Stimulated activated CD4-positive, alpha-beta T cell treated with anti-CD3 and anti-CD28 coated beads, TNF-alpha, amount 100 ng/mL, for 1 hour (primary cell): ENCODE results near the gene ARHGAP40.
"Not testable (repeated sequence)": the region's sequence is repeated elsewhere in the genome, so short reads cannot be mapped to it uniquely, and the experiment has no call there.

Experiments
- DNase-seq, 3 donors: peaks; one replicate each; pipeline ENCODE4 v3.0.0-alpha.2; 2020; ENCODE audit warnings: low read depth in 3 of 3, low spot score in 1 of 3

The ARHGAP40 gene

DNA sequence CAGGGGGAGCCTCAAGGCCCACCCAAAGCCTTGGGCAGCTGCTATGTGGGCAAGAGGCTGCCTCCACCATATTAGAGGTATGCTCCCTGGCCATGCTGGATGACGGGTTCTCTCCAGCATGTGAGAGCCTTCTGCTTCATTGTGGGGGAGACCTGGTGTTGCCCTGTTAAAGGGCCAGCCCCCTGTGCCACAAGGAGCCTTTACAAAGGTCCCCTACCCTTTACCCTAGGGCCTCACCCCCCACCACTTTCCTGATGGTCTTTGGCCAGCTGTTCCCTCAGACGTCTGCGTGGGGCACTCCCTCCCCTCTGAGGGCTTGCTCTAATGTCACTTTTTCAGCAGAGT is 15.5 kb upstream of the ARHGAP40 start:
- DNase-seq: no peak

DNA sequence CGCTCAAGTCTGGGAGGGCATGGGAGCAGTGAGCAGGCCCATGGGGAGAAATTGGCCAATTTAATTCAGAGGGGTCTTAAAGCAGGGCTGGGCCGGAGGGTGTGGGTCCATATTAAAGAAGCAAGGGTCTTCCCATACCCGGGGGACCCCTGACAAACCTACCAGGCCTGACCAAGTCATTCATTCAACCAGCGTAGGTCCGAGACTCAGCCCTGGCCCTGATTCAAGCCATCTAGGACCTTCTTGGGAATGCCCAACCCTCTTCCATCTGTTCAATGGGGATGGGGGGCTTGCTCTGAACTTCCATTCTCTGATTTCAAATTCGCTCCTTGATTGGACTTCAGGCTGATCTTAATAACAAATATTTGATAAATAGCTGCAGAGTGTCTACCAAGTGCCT is 13.3 kb upstream of the ARHGAP40 start:
- DNase-seq: no peak

DNA sequence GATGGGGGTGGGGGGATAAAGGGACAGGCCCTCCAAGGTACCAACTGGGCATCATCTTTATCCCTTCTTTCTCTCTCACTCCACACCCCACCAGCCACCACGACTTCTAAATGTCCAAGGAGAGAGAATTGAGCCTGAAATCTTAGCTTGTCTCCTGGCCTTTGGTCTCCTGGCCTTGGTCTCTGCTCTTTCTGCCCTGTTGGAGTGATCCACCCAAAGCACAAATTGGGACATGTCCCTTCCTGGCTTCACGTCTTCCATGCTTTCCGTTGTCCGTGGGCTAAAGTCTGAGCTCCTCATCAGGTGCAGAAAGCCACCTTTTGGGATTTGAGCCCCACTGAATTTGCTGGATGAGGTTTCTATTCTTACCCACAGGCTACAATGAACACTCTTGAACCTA is 12.3 kb upstream of the ARHGAP40 start:
- DNase-seq: no peak

DNA sequence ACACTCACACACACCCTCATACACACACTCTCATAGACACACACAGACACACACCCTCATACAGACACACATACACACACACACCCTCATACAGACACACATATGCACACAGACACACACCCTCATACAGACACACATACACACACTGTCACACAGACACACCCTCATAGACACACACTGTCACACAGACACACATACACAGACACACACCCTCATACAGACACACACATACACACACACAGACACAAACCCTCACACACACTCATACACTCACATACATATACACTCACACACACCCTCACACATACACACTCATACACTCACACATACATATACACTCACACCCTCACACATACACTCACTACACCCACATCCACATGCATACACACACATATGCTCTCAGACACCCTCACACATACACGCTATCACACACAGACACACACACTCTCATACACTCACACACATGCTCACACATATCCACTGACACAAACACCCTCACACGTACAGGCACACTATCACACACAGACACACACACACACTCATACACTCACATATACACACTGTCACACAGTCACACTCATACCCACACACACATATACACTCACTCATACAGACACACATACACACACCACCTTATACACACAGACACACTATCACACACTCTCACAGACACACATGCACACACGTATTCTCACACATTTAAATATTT is 11.5 kb upstream of the ARHGAP40 start:
- no peak for DNase-seq

DNA sequence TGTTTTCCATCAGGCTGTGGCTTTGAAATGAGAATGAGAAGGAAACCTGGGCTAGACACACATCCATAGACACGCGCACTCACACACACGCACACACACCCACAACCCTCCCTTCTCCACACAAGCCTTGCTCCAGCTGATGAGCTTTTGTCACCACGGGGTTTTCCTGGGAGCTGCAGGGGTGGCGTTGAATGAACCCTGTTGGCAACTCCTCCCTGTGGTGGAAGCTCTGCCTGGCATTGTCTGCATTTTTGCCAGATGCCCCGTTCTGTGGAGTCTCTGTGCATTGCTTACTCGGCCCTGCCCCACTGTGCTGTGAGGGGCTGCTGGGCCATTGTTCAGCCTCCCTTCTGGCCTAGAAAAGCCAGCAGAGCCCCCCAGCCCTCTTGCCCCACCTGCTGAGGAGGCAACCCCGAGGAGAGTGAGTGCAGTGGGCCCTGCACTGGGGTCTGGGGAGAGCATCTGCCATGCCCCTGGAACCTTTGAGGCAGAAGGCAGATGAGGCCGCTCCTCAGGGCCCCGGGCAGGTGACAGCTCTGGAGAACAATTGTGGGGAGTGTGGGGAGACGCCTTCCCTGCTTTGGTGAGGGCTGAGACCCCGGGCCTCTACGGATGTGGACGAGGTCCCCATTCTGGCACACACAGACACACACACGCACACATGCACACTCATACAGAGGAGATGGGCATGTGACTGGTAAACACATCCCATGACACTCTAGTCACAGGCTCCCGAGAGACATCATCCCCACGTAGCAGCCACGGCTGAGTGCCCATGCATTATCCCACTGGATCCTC is 10.7 kb upstream of the ARHGAP40 start:
- no peak for DNase-seq

DNA sequence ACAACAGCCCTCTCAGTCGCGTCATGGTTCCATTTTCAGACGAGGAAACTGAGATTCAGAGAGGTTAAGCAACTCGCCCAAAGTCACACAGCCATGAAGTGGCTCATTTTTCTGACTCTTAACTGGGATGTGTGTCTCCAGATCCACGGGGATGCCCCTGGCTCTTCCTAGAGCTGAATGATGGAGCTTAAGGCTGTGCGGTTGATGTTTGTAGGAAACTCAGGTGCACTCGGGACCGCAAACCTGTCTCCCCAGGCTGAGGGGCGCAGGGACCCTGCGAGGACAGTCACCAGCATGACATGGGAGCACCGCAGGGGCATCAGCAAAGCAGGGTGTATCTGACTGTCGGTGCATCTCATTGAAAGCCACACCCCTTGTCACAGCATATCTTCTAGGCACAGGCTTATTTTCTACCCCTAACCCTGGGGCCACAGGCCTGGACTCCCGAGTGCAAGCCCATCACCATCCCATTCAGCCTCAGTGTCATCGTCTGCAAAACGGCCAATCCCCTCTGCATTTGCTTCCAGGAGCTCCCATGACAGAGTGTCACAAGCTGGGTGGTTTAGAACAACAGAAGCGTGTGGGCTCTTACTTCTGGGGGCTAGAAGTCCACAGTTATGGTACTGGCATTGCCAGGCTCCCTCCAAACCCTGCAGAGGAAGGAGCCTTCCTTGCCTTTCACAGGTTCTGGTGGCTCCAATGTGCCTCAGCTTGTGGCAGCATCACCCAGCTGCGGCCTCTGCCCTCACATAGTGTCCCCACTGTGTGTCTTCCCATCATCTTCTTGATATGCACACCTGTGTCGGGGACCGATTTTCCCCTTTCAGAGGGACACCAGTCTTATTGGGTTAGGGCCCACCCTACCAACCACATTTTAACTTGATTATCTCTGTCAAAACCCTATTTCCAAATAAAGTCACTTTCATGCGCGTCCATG is 9.9 kb upstream of the ARHGAP40 start:
- DNase-seq: no peak

DNA sequence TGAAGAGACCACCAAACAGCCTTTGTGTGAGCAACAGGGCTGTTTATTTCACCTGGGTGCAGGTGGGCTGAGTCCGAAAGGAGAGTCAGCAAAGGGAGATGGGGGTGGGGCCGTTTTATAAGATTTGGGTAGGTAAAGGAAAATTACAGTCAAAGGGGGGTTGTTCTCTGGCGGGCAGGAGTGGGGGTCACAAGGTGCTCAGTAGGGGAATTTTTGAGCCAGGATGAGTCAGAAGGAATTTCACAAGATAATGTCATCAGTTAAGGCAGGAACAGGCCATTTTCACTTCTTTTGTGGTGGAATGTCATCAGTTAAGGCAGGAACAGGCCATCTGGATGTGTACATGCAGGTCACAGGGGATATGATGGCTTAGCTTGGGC is 9.2 kb upstream of the ARHGAP40 start:
- not testable (repeated sequence) for DNase-seq

DNA sequence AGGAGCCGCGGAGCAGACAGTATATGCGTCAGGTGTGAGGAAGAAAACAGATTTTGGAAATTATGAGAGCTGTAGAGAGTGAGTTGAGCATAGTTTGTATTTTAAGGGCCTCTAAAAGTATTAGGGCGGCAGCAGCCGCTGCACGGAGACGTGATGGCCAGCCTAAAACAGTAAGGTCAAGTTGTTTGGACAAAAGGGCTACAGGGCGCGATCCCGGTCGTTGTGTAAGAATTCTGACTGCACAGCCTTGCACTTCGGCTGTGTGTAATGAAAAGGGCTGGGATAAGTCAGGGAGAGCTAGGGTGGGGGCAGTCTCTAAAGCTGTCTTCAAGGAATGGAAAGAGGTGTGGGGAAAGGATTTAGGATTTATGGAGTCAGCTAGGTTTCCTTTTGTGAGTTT is 7.3 kb upstream of the ARHGAP40 start:
- DNase-seq: not testable (repeated sequence)

DNA sequence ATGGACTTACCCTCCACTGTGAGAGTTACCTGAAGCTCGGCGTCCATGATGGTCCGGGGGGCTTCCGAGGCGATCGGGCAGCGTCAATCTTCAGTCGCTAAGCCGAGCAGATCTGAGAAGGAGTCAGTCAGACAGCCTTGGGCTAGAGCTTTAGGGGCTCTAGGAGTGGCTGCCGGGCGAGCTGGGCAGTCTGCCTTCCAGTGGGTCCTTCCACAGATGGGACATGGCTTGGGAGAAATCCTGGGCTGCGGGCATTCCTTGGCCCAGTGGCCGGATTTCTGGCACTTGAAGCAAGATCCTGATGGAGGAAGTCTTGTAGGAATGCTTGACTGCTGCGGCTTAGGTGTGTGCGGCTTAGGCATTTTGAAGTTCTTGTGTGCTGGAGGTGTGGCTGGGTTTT is 5.7 kb upstream of the ARHGAP40 start:
- DNase-seq: not testable (repeated sequence)

DNA sequence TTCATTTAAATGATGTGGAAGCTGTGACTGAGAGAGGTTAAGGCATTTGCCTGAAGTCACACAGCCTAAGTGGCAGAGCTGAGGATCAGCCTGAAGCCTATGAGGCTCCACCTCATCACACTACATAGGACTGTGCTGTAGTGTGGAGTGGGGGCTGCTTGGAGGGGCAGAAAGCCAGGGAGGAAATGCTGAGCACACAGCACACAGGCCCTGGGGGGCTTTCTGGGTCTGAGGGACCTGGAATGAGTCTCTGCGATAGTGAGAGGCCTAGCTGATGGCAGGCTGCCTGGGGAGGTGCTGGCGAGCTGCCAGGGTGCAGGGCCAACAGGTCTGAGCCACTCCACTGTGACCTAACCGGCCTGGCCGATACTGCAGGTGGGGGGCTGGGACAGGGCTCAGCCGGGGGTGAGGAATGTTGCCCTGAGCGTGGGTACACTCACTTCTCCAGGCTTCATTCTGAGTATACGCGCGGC is 2.2 kb upstream of the ARHGAP40 start:
- no peak for DNase-seq

DNA sequence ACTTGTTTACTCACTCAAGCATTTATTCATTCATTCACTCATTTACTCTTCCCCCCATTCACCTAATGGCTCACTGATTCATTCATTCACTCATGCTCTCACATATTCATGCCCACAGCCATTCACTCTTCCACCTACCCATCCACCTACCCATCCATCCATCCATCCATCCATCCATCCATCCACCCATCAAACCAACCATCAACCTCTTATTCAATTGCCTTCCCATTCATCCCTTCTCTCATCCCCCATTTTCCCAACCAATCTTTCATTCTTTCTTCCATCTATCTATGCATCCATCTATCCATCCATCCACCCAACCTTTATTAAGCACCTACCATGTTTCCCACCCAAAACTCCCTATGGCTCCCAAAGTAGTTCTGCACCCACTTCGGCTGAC is 1.6 kb upstream of the ARHGAP40 start:
- DNase-seq: no peak

DNA sequence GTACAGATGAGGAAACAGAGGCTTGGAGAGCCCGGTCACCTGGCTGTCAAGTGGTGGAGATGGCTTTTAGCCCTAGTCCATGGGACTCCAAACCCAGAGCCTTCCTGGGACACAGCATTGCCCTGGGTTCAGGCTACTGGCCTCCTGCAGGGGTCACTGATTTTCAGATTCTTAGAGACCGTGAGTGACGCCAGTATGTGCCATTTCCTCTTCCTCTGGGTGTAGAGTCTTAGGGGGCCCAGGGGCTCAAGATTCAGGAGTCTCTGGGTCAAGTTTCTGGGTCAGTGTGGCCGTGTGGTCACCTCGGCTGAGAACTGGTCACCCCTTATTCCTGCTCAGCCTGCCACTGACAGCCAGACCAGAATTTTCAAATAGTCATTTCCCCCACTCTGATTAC is 574 bp downstream of the ARHGAP40 start:
- no peak for DNase-seq

DNA sequence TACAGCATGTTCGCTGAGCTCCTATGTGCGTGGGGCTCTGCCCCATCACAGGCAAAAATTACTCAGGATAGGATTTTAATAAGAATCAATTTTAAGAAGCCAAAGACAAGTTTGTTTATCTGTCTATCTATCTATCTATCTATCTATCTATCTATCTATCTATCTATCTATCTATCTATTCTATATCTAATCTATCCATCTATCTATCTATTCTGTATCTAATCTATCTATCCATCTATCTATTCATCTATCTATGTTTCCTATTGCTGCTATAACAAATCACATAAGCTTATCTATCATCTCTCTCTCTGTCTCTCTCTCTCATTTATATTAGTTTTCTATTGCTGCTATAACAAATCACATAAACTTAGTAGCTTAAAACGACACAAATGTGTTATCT is 1.7 kb downstream of the ARHGAP40 start:
- DNase-seq: no peak

DNA sequence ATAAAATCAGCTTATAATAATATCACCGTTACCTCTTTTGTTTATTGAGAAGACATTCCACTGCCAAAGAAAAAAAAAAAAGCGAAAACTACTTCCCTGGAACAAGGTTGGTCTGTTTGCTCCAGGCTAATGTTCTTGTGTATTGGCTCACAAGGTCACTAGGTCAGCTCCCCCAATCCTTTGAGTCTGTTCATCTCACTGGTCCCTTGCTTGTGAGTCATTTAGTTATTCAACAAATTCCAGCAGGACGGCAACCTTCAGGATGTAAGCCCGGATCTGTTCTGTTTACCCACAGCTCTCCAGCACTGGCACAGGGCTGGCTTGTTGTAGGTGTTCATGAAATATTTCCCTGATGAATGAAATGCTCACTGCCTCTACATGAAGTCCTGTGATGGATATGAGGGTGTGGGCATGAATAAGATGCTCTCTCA is 3.3 kb downstream of the ARHGAP40 start:
- DNase-seq: no peak

DNA sequence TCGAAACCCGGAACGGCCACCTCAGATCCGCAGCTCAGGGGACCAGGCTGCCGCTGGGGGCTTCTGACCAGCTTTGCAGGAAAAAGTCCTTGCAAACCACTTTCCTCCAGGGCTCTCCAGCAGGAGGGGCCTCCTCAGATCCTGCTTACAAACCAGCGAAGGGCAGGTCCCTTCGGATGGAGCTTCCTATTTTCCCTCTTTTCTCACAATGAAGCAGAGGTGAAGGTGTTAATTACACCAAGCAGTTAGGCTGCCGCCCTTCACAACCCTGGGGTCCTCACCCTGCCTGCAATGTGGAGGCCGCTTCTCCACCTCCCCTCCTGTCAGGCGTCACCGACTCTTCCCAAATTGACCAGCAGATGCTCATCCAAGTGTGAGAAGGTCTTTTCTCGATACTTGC is 5.7 kb downstream of the ARHGAP40 start:
- no peak for DNase-seq

DNA sequence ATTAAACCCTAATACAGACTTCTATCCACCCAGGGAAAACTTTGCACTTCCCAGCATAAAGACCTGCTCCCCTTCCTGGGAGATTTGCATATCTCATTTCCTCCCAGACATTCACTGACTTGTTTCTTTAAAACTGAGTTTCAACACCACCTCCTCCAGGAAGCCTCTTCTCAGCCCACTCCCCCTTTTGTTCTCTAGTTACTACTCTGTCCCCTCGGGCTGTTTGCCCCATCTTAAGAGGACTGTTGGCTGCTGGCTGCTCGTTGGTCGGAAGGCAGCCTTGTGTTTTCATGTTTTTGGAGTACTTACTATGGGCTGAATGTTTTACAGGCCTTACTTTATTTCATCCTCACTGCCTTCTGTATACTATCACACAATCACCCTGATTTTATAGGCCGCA is 6.6 kb downstream of the ARHGAP40 start:
- DNase-seq: no peak

DNA sequence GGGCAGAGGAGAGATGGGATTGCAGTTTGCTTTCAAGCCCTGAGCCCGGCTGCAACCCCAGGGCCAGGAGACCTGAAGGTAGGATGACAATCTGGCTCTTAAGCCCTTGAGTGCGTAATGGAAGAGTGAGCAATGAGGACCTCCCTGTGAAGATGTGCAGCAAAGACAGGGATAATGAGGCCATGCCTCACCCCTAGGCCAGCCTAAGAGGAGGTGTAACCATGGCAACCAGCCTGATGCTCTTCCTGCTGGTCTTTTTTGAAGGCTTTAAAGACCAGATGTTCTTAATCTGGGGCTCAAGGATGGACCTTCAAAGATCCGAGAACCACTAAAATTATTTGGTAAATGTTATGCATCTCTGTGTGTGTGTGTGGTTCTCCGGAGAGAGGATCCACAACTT is 8.2 kb downstream of the ARHGAP40 start:
- no peak for DNase-seq

DNA sequence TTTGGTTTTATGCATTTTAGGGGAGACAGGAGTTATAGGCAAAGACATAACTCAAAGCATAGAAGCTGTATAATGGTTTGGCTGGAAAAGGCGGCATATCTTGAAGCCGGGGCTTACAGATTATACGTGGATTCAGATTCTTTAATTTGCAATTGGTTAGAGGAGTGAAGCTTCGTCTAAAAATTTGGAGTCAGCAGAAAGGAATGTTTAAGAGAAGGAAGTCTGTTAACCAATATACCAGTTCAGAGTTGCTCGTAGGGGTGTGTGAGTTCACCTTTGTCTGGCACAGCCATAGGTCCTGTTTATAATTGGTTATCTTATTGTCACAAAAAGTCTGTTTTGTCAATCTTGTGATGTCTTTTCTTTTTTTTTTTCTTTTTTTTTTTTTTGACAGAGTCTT is 8.9 kb downstream of the ARHGAP40 start:
- no peak for DNase-seq

DNA sequence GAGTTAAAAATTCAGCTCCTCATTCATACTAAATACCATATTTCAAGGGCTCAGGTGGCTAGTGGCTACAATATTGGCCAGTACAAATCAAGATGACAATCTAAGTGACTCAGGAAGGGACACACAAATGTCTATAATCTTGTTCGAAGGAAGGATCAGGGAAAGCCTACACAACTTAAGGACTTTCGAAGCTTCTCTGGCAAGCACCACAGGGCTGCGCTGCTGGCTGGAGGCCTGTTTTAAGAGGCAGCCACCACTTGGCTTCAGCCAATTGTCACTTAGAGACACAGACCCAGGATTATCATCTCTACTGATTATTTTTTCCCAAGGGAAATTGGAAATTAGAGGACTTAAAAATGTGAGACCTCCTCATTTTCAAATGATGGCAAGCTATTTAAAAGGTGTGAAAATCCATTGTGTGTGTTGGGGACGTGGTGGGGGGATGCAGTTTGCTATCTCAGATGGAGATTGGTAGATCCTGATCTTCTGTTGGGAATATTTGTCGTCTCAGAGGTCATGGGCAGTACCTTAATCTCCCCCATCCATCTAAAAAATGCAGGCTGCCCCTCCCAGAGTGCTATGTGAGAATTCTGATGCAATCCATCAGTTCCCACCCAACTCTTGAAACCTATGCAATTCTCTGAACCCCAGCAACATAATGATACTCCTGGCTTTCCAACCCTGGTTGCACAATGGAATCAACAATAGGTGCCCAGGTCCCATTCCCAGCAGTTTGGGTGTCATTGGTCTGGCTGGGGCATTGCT is 11.3 kb downstream of the ARHGAP40 start:
- DNase-seq: no peak

DNA sequence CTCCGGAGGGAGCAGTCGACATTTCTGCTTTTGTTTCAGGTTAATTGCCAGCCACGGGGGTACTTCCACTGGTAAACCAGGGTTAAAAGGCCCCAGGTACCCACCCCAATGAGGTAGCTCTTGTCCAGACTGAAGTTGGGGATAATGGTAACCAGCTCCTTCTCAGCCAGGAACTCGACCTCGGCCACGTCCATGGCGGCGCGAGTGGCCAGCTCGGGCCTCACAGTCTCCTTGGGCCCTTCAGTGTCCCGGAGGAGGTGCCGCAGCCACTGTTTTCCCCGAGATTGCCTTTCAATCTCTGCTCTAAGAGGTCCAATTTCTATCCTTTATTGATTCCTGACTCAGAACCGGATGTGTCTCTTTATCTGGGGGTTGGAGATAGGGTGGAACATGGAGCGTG is 13.7 kb downstream of the ARHGAP40 start:
- no peak for DNase-seq

DNA sequence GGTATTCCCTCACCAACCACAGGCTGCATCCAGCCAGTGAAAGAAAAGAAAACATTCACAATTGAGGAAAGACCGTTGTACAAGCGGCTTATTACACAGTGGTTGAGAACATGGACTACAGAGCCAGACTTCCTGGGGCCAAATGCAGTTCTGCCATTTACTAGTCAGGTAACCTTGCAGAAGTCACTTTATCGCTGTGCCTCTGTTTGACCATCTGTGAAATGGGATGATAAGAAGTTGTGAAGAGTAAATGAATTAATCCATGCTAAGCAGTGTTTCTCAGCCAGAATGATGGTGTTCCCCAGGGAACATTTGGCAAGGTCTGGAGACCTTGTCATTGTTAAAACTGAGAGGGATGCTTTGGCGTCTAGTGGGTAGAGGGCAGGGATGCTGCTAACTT is 14.8 kb downstream of the ARHGAP40 start:
- no peak for DNase-seq
